B cell (primary cell): ENCODE results near the gene KCNH1.

Experiments used
- CTCF ChIP-seq: fragments of 200-600 bp; IDR thresholded peaks from one replicate; pipeline ENCODE4 v1.8.0; 2022; ENCODE audit warnings: antibody characterized with exemption, mild to moderate bottlenecking
- EZH2 ChIP-seq: IDR thresholded peaks from 2 replicates; pipeline ENCODE4 v1.6.1; 2012; ENCODE audit warnings: borderline replicate concordance, low read depth, mild to moderate bottlenecking, moderate library complexity, low read length; ENCODE audit not compliant: insufficient read depth, poor library complexity, severe bottlenecking

GRCh38 chr1:210915890-210916507, 217.9 kb downstream of the KCNH1 start:
- TF ChIP-seq CTCF (no peak), EZH2 (no peak)
